PC-3 (cell line): ENCODE data around the gene SLC25A48.

Source experiments
- CTCF ChIP-seq: fragments of 300-600 bp; sonication (generic); conservative IDR thresholded peaks from 2 replicates; pipeline ENCODE4 v1.5.1; 2017; ENCODE audit warnings: antibody characterized with exemption, low read depth, mild to moderate bottlenecking, low read length
- EZH2 ChIP-seq: fragments of 300-600 bp; sonication (generic); IDR thresholded peaks from one replicate; pipeline ENCODE4 v1.6.1; 2017; ENCODE audit warnings: antibody characterized with exemption, mild to moderate bottlenecking, low read length; ENCODE audit not compliant: unreplicated experiment
- EZH2phosphoT487 ChIP-seq: fragments of 300-600 bp; sonication (generic); IDR thresholded peaks from 2 replicates; pipeline ENCODE4 v1.6.1; 2018; ENCODE audit warnings: mild to moderate bottlenecking, antibody characterized with exemption, low read length, borderline replicate concordance

GRCh38 chr5:135879591-135879990 is 45.1 kb downstream of the SLC25A48 start:
- TF ChIP-seq CTCF (no peak), EZH2 (no peak), EZH2phosphoT487 (no peak)
